HCT116 (cell line): ENCODE measurements around the gene ACTL6B. TPM values are rescaled to one million over a fixed set of nuclear protein-coding genes. Genes with fewer than 3 reads are reported as not detected.

Experiments
- ATAC-seq: fragments of 200-7000 bp; cut with Tn5 transposase; 2 replicates; pipeline ENCODE4 v1.9.1; 2020; ENCODE audit warnings: mild to moderate bottlenecking, moderate library complexity
- BruUV-seq: library from RNA; stranded (reverse); fragments of 400-500 nt; replicated peaks from 2 replicates; lab custom pipeline; 2021; lab: Mats Ljungman, UMichigan
- CTCF ChIA-PET: fragments of 300-600 bp; sonication (Branson Sonifier 250); formaldehyde crosslinking; loops from one replicate; lab custom pipeline; 2021; ENCODE audit warnings: antibody characterized with exemption; lab: Charles Lee
- POLR2A ChIA-PET: fragments of 300-600, 350-600 bp; sonication (Branson Sonifier 250); formaldehyde crosslinking; loops from one replicate; lab custom pipeline; 2021; ENCODE audit warnings: antibody characterized with exemption; lab: Charles Lee
- RAD21 ChIA-PET, 2 experiments: fragments of 300-600 bp; sonication (Branson Sonifier 250); formaldehyde crosslinking; loops; one replicate each; lab custom pipeline; 2023; ENCODE audit warnings: low total read pairs in 2 of 2; ENCODE audit not compliant: uncharacterized antibody in 2 of 2, unreplicated experiment in 2 of 2, low non-redundant PET in 1 of 2; lab: Charles Lee
- DNase-seq: peaks from one replicate; pipeline ENCODE4 v3.0.0-alpha.2; 2010; ENCODE audit warnings: low read depth, low spot score
- H2AFZ ChIP-seq: fragments of 200-600 bp; shearing (Covaris generic), sonication (generic); 2 replicates; pipeline ENCODE4 v1.6.1; 2017; ENCODE audit warnings: low read depth, mixed run types, mixed read lengths, antibody characterized with exemption, low read length; ENCODE audit not compliant: poor library complexity, severe bottlenecking
- H3K27ac ChIP-seq: 2 replicates; pipeline ENCODE4 v1.5.1; 2012; ENCODE audit warnings: low read depth, low read length
- H3K27me3 ChIP-seq: fragments of 200-600 bp; sonication (generic); 2 replicates; pipeline ENCODE4 v1.6.1; 2016; ENCODE audit warnings: mixed run types, low read length, mixed read lengths; ENCODE audit not compliant: insufficient read depth
- H3K36me3 ChIP-seq, 2 experiments: fragments of 200-500 bp in 1 of 2; fragments of 200-600 bp in 1 of 2; sonication (Bioruptor generic) in 1 of 2; sonication (generic) in 1 of 2; 2 replicates each; pipeline versions ENCODE4 v1.5.1 to v1.6.1; 2014 to 2016; ENCODE audit warnings: low read length in 2 of 2, inconsistent platforms in 1 of 2, mixed read lengths in 1 of 2, mixed run types in 1 of 2; ENCODE audit not compliant: insufficient read depth in 2 of 2, control insufficient read depth in 1 of 2
- H3K4me1 ChIP-seq, 2 experiments: fragments of 200-600 bp in 1 of 2; sonication (generic) in 1 of 2; 2 replicates each; pipeline versions ENCODE4 v1.5.1 to v1.6.1; 2012 to 2017; ENCODE audit warnings: low read length in 2 of 2, inconsistent platforms in 1 of 2, mild to moderate bottlenecking in 1 of 2, mixed read lengths in 1 of 2, mixed run types in 1 of 2, moderate library complexity in 1 of 2; ENCODE audit not compliant: insufficient read depth in 2 of 2, control insufficient read depth in 1 of 2
- H3K4me2 ChIP-seq: fragments of 200-600 bp; sonication (generic); 2 replicates; pipeline ENCODE4 v1.6.1; 2017; ENCODE audit warnings: mixed run types, low read length, mixed read lengths
- H3K4me3 ChIP-seq, 2 experiments: fragments of 200-600 bp in 1 of 2; sonication (generic) in 1 of 2; replicated peaks in 1 of 2; 2 replicates each; pipeline ENCODE4 v1.5.1; 2011 to 2016; ENCODE audit warnings: low read length in 2 of 2, control low read depth in 1 of 2, low read depth in 1 of 2, mild to moderate bottlenecking in 1 of 2, mixed read lengths in 1 of 2, mixed run types in 1 of 2
- H3K79me2 ChIP-seq: fragments of 200-600 bp; sonication (generic); 2 replicates; pipeline ENCODE4 v1.6.1; 2017; ENCODE audit warnings: mild to moderate bottlenecking, mixed run types, low read length, moderate library complexity, mixed read lengths; ENCODE audit not compliant: insufficient read depth
- H3K9ac ChIP-seq: fragments of 200-600 bp; sonication (generic); 2 replicates; pipeline ENCODE4 v1.6.1; 2016; ENCODE audit warnings: low read length, mixed read lengths
- H3K9me2 ChIP-seq: fragments of 200-600 bp; sonication (generic), shearing (Covaris generic); 2 replicates; pipeline ENCODE4 v1.6.1; 2017; ENCODE audit warnings: mixed run types, mild to moderate bottlenecking, moderate library complexity; ENCODE audit not compliant: insufficient read depth
- H3K9me3 ChIP-seq, 2 experiments: fragments of 200-500 bp in 1 of 2; fragments of 200-600 bp in 1 of 2; sonication (Bioruptor generic) in 1 of 2; sonication (generic) in 1 of 2; 2 replicates each; pipeline ENCODE4 v1.6.1; 2014 to 2017; ENCODE audit warnings: low read length in 2 of 2, mixed read lengths in 2 of 2, inconsistent platforms in 1 of 2, low read depth in 1 of 2, mild to moderate bottlenecking in 1 of 2, mixed run types in 1 of 2, moderate library complexity in 1 of 2; ENCODE audit not compliant: control insufficient read depth in 1 of 2, insufficient read depth in 1 of 2
- H4K20me1 ChIP-seq: fragments of 200-600 bp; sonication (generic), shearing (Covaris generic); 2 replicates; pipeline ENCODE4 v1.6.1; 2017; ENCODE audit warnings: mixed run types, mild to moderate bottlenecking, moderate library complexity; ENCODE audit not compliant: insufficient read depth
- ATF3 ChIP-seq: IDR thresholded peaks from 2 replicates; pipeline ENCODE4 v1.6.1; 2012
- ELF1 ChIP-seq: IDR thresholded peaks from 2 replicates; pipeline ENCODE4 v1.6.1; 2012; ENCODE audit warnings: low read depth, borderline replicate concordance
- EZH2 ChIP-seq: fragments of 200-600 bp; sonication (generic); IDR thresholded peaks from 2 replicates; pipeline ENCODE4 v1.6.1; 2017; ENCODE audit warnings: antibody characterized with exemption, mixed run types
- EZH2phosphoT487 ChIP-seq: fragments of 200-600 bp; IDR thresholded peaks from 2 replicates; pipeline ENCODE4 v1.6.1; 2018; ENCODE audit warnings: antibody characterized with exemption, borderline replicate concordance
- FOSL1 ChIP-seq: IDR thresholded peaks from 2 replicates; pipeline ENCODE4 v1.6.1; 2012; ENCODE audit warnings: low read depth
- JUND ChIP-seq: IDR thresholded peaks from 2 replicates; pipeline ENCODE4 v1.6.1; 2012
- MAX ChIP-seq: IDR thresholded peaks from 2 replicates; pipeline ENCODE4 v1.6.1; 2012
- SIN3A ChIP-seq: IDR thresholded peaks from 2 replicates; pipeline ENCODE4 v1.6.1; 2012; ENCODE audit warnings: low read depth
- SP1 ChIP-seq: IDR thresholded peaks from 2 replicates; pipeline ENCODE4 v1.6.1; 2012; ENCODE audit warnings: low read depth
- SRF ChIP-seq: IDR thresholded peaks from 2 replicates; pipeline ENCODE4 v1.6.1; 2012; ENCODE audit warnings: low read depth
- YY1 ChIP-seq: IDR thresholded peaks from 2 replicates; pipeline ENCODE4 v1.6.1; 2011; ENCODE audit warnings: low read length, low read depth, moderate library complexity, mild to moderate bottlenecking; ENCODE audit not compliant: insufficient replicate concordance; ENCODE audit errors: extremely low read depth
- ZBTB33 ChIP-seq: IDR thresholded peaks from 2 replicates; pipeline ENCODE4 v1.6.1; 2011; ENCODE audit warnings: mild to moderate bottlenecking, low read length, moderate library complexity; ENCODE audit not compliant: insufficient replicate concordance; ENCODE audit errors: extremely low read depth
- intact Hi-C: fragments of 100-400 bp; cut with micrococcal nuclease; formaldehyde crosslinking; loops from 2 replicates; pipeline ENCODE4 v1.10.0; 2022
- total RNA-seq: library from RNA; stranded (reverse); gene quantifications from one replicate; pipeline ENCODE4 v1.2.1, GENCODE V29; 2021; ENCODE audit not compliant: unreplicated experiment

The ACTL6B gene
- total RNA-seq, 1 experiment from 2014 or later: not detected

- ChIA-PET RAD21 (no interaction called here), CTCF (interaction anchor here (1.2 kb wide), 1 partner anchor 9 kb away, joined by 4 read pairs; no protein-coding TSS in a partner anchor), POLR2A (no interaction called here)
- Histone ChIP-seq H3K36me3 (peaks cover 0 to 2% of the 10 kb centered on the region in 2 experiments; a peak in 1 of 4 replicates), H2AFZ (no peak overlapping the region), H3K27me3 (no peaks in the 10 kb centered on the region), H3K79me2 (no peaks in the 10 kb centered on the region), H3K4me3 (no peak overlapping the region), H3K9ac (no peak overlapping the region), H3K4me1 (peaks cover 0 to 8% of the 10 kb centered on the region in 2 experiments; a peak in 2 of 4 replicates), H3K9me3 (no peaks in the 10 kb centered on the region), H3K9me2 (no peaks in the 10 kb centered on the region), H4K20me1 (no peaks in the 10 kb centered on the region), H3K4me2 (no peak overlapping the region), H3K27ac (no peak overlapping the region)
- no peak for TF ChIP-seq ELF1
- TF ChIP-seq SRF: no peak
- no peak for TF ChIP-seq SIN3A
- no peak for TF ChIP-seq ZBTB33
- no peak for TF ChIP-seq MAX
- TF ChIP-seq FOSL1: no peak
- no peak for TF ChIP-seq ATF3
- no peak for TF ChIP-seq EZH2
- no peak for TF ChIP-seq JUND
- no peak for TF ChIP-seq EZH2phosphoT487
- TF ChIP-seq YY1: no peak
- no peak for TF ChIP-seq SP1
- intact Hi-C loops: no loop called here
- no TSS peak for BruUV-seq
- DNase-seq: no peak
- ATAC-seq: no peak
These were observed 36.0 kb downstream of the ACTL6B start for GRCh38 chr7:100620239-100620638.
